ENCODE results near the gene CCDC116. TPM values are rescaled to one million over a fixed set of nuclear protein-coding genes. Genes with fewer than 3 reads are reported as not detected.
A peak's percentile ranks its signal among the peaks of the same experiment; 100 is the strongest.

The CCDC116 gene
- total RNA-seq, 4 donors from 2014 or later, result 0.20 to 0.22 TPM; not detected in 2

GRCh38 chr22:21646608-21647590 is 14.3 kb downstream of the CCDC116 start:
- no peak overlapping the region for H3K4me3 ChIP-seq
- ATAC-seq (peak; percentile 47 to 48), DNase-seq (peak; percentile 60 to 80)
- TF ChIP-seq POLR2A (IDR thresholded peaks at IDR 0.05), result no peak
- TF ChIP-seq CTCF (IDR thresholded peaks at IDR 0.05 in 4 of 5, conservative IDR thresholded peaks at IDR 0.05 in 1 of 5), result peak; percentile 78 to 87 (median 84)
- no peaks in the 10 kb centered on the region for H3K36me3 ChIP-seq
- in situ Hi-C loops (cut with MboI; ENCODE audit: low sequenced_read_pairs in 4 of 4) (no loop called here), intact Hi-C loops (cut with DNase I; ENCODE audit: low total_unique reads) (no loop called here)
- H3K9me3 ChIP-seq, result no peaks in the 10 kb centered on the region
- H3K27ac ChIP-seq, result no peak overlapping the region
- no peaks in the 10 kb centered on the region for H3K27me3 ChIP-seq
- peaks cover 7 to 11% of the 10 kb centered on the region in 2 donors for H3K4me1 ChIP-seq

- H3K27ac ChIP-seq, result no peak overlapping the region
- H3K36me3 ChIP-seq, result no peaks in the 10 kb centered on the region
- intact Hi-C loops (cut with DNase I; ENCODE audit: low total_unique reads) (no loop called here), in situ Hi-C loops (cut with MboI; ENCODE audit: low sequenced_read_pairs in 4 of 4) (no loop called here)
- no peaks in the 10 kb centered on the region for H3K9me3 ChIP-seq
- DNase-seq (no peak), ATAC-seq (no peak)
- H3K4me1 ChIP-seq, result peaks cover 0 to 17% of the 10 kb centered on the region in 2 donors
- H3K4me3 ChIP-seq, result no peak overlapping the region
- TF ChIP-seq POLR2A (IDR thresholded peaks at IDR 0.05) (no peak), CTCF (IDR thresholded peaks at IDR 0.05 in 4 of 5, conservative IDR thresholded peaks at IDR 0.05 in 1 of 5) (no peak)
- no peaks in the 10 kb centered on the region for H3K27me3 ChIP-seq
Observed at GRCh38 chr22:21650280-21650679, 17.7 kb downstream of the CCDC116 start.

GRCh38 chr22:21650823-21651520 is 18.4 kb downstream of the CCDC116 start:
- H3K4me3 ChIP-seq, result peak overlapping the region; percentile 58 to 83 (median 66)
- DNase-seq (no peak), ATAC-seq (no peak)
- peaks cover 0 to 17% of the 10 kb centered on the region in 2 donors for H3K4me1 ChIP-seq
- TF ChIP-seq POLR2A (IDR thresholded peaks at IDR 0.05) (no peak), CTCF (IDR thresholded peaks at IDR 0.05 in 4 of 5, conservative IDR thresholded peaks at IDR 0.05 in 1 of 5) (no peak)
- intact Hi-C loops (cut with DNase I; ENCODE audit: low total_unique reads) (no loop called here), in situ Hi-C loops (cut with MboI; ENCODE audit: low sequenced_read_pairs in 4 of 4) (no loop called here)
- H3K36me3 ChIP-seq, result no peaks in the 10 kb centered on the region
- H3K9me3 ChIP-seq, result no peaks in the 10 kb centered on the region
- H3K27ac ChIP-seq, result no peak overlapping the region
- H3K27me3 ChIP-seq, result no peaks in the 10 kb centered on the region

- Histone ChIP-seq H3K4me3 (peak overlapping the region; percentile 58 to 83 (median 66)), H3K9me3 (no peaks in the 10 kb centered on the region), H3K27ac (peak overlapping the region in 1 of 4 donors; percentile 41), H3K36me3 (no peaks in the 10 kb centered on the region), H3K27me3 (peaks cover 0 to 1% (median 1%) of the 10 kb centered on the region in 3 donors), H3K4me1 (peaks cover 0 to 17% of the 10 kb centered on the region in 2 donors)
- DNase-seq, result no peak
- TF ChIP-seq CTCF (IDR thresholded peaks at IDR 0.05 in 4 of 5, conservative IDR thresholded peaks at IDR 0.05 in 1 of 5) (no peak), POLR2A (IDR thresholded peaks at IDR 0.05) (no peak)
- in situ Hi-C loops (cut with MboI; ENCODE audit: low sequenced_read_pairs in 4 of 4) (no loop called here), intact Hi-C loops (cut with DNase I; ENCODE audit: low total_unique reads) (no loop called here)
- ATAC-seq, result no peak
Observed at GRCh38 chr22:21651521-21652009, 19.0 kb downstream of the CCDC116 start.

Measured in gastrocnemius medialis (tissue), 4 donors.